ENCODE results near the gene TBKBP1. TPM values are rescaled to one million over a fixed set of nuclear protein-coding genes. Genes with fewer than 3 reads are reported as not detected.

Gene TBKBP1
- total RNA-seq, 4 donors from 2014 or later, result 3.1 to 12.7 (median 7.9) TPM

DNA sequence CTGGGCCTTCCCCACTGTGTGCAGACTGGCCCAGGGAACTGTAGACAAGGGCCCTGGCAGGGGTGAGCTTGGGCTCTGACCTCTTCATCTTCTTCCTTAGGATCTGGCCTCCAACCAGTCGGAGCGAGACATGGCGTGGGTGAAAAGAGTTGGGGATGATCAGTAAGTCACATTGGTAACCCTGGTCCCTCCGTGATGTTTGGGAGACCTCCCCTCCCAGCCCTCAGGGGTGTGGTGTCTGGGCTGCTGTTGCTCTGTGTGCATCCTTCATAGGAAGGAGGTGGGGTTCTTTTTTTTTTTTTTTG lies 5.5 kb downstream of the TBKBP1 start:
- Histone ChIP-seq H3K4me3 (no peak overlapping the region), H3K9me3 (no peaks in the 10 kb centered on the region), H3K36me3 (peaks cover 0 to 43% (median 0%) of the 10 kb centered on the region in 3 donors), H3K4me1 (peaks cover 0 to 41% (median 11%) of the 10 kb centered on the region in 3 donors), H3K27ac (no peak overlapping the region), H3K27me3 (no peaks in the 10 kb centered on the region)
- no peak for TF ChIP-seq POLR2A (IDR thresholded peaks at IDR 0.05)
- TF ChIP-seq, protein P1, sequence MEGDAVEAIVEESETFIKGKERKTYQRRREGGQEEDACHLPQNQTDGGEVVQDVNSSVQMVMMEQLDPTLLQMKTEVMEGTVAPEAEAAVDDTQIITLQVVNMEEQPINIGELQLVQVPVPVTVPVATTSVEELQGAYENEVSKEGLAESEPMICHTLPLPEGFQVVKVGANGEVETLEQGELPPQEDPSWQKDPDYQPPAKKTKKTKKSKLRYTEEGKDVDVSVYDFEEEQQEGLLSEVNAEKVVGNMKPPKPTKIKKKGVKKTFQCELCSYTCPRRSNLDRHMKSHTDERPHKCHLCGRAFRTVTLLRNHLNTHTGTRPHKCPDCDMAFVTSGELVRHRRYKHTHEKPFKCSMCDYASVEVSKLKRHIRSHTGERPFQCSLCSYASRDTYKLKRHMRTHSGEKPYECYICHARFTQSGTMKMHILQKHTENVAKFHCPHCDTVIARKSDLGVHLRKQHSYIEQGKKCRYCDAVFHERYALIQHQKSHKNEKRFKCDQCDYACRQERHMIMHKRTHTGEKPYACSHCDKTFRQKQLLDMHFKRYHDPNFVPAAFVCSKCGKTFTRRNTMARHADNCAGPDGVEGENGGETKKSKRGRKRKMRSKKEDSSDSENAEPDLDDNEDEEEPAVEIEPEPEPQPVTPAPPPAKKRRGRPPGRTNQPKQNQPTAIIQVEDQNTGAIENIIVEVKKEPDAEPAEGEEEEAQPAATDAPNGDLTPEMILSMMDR (IDR thresholded peaks at IDR 0.05), result no peak
- no peak for DNase-seq
- WGBS, 2 donors, result 90 to 96% methylated on average over 4 of the region's 4 CpGs
- intact Hi-C loops (cut with DNase I), result loop anchor here (10.0 kb wide), 1 partner anchor 105 kb away; no protein-coding TSS in a partner anchor

- 80 to 100% methylated on average over 1 to 11 of the region's 13 CpGs for WGBS, 2 donors
- H3K4me3 ChIP-seq, result no peak overlapping the region
- DNase-seq, result no peak
- no peak for TF ChIP-seq POLR2A (IDR thresholded peaks at IDR 0.05)
- TF ChIP-seq, protein P1 (IDR thresholded peaks at IDR 0.05), result no peak
- H3K4me1 ChIP-seq, result peaks cover 0 to 32% (median 4%) of the 10 kb centered on the region in 3 donors
- H3K27ac ChIP-seq, result no peak overlapping the region
- peaks cover 0 to 47% (median 0%) of the 10 kb centered on the region in 3 donors for H3K36me3 ChIP-seq
- H3K27me3 ChIP-seq, result no peaks in the 10 kb centered on the region
- intact Hi-C loops (cut with DNase I), result no loop called here
- H3K9me3 ChIP-seq, result no peaks in the 10 kb centered on the region
These were observed 6.8 kb downstream of the TBKBP1 start for GRCh38 chr17:47700471-47701449.

GRCh38 chr17:47701608-47702007 lies 7.6 kb downstream of the TBKBP1 start:
- no peaks in the 10 kb centered on the region for H3K27me3 ChIP-seq
- H3K9me3 ChIP-seq, result no peaks in the 10 kb centered on the region
- TF ChIP-seq POLR2A (IDR thresholded peaks at IDR 0.05), result no peak
- TF ChIP-seq, protein P1 (IDR thresholded peaks at IDR 0.05), result no peak
- H3K36me3 ChIP-seq, result peaks cover 0 to 47% (median 0%) of the 10 kb centered on the region in 3 donors
- peaks cover 0 to 32% (median 7%) of the 10 kb centered on the region in 3 donors for H3K4me1 ChIP-seq
- intact Hi-C loops (cut with DNase I), result no loop called here
- no peak overlapping the region for H3K4me3 ChIP-seq
- WGBS, 2 donors, result 80% methylated on average over 1 to 2 of the region's 4 CpGs
- no peak overlapping the region for H3K27ac ChIP-seq
- no peak for DNase-seq

GRCh38 chr17:47702391-47702995 lies 8.5 kb downstream of the TBKBP1 start:
- Histone ChIP-seq H3K27me3 (no peaks in the 10 kb centered on the region), H3K27ac (no peak overlapping the region), H3K9me3 (no peaks in the 10 kb centered on the region), H3K36me3 (peaks cover 0 to 38% (median 0%) of the 10 kb centered on the region in 3 donors), H3K4me3 (no peak overlapping the region), H3K4me1 (peaks cover 0 to 36% (median 13%) of the 10 kb centered on the region in 3 donors)
- no peak for TF ChIP-seq POLR2A (IDR thresholded peaks at IDR 0.05)
- TF ChIP-seq, protein P1 (IDR thresholded peaks at IDR 0.05), result no peak
- intact Hi-C loops (cut with DNase I), result no loop called here
- WGBS, 2 donors, result 76 to 83% methylated on average over 5 to 6 of the region's 12 CpGs
- DNase-seq, result no peak

- TF ChIP-seq, protein P1 (IDR thresholded peaks at IDR 0.05), result no peak
- TF ChIP-seq POLR2A (IDR thresholded peaks at IDR 0.05), result no peak
- WGBS, 2 donors, result 44 to 82% methylated on average over 8 to 9 of the region's 15 CpGs
- Histone ChIP-seq H3K36me3 (peaks cover 0 to 38% (median 0%) of the 10 kb centered on the region in 3 donors), H3K9me3 (no peaks in the 10 kb centered on the region), H3K27me3 (no peaks in the 10 kb centered on the region), H3K27ac (no peak overlapping the region), H3K4me1 (peaks cover 0 to 43% (median 13%) of the 10 kb centered on the region in 3 donors), H3K4me3 (no peak overlapping the region)
- no peak for DNase-seq
- intact Hi-C loops (cut with DNase I), result no loop called here
These were observed 9.2 kb downstream of the TBKBP1 start for GRCh38 chr17:47703191-47703591.

Measured in esophagus squamous epithelium (tissue), 5 donors.